ENCODE measurements around the gene ARMC5.

DNA sequence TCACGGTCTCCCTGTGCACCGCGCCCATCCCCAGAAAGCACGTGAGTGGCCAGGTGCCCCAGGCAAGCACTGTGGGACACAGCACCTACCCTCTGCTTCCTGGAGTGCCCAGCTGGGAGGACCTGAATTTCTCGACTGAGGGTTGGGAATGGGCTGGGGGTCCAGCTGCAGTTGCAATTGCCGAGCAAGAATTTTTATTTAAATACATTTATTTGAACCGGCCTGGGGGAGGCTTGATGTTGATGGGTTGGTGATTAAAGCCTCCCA, 29.9 kb downstream of the ARMC5 start:
- TF ChIP-seq, protein P1, sequence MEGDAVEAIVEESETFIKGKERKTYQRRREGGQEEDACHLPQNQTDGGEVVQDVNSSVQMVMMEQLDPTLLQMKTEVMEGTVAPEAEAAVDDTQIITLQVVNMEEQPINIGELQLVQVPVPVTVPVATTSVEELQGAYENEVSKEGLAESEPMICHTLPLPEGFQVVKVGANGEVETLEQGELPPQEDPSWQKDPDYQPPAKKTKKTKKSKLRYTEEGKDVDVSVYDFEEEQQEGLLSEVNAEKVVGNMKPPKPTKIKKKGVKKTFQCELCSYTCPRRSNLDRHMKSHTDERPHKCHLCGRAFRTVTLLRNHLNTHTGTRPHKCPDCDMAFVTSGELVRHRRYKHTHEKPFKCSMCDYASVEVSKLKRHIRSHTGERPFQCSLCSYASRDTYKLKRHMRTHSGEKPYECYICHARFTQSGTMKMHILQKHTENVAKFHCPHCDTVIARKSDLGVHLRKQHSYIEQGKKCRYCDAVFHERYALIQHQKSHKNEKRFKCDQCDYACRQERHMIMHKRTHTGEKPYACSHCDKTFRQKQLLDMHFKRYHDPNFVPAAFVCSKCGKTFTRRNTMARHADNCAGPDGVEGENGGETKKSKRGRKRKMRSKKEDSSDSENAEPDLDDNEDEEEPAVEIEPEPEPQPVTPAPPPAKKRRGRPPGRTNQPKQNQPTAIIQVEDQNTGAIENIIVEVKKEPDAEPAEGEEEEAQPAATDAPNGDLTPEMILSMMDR (IDR thresholded peaks at IDR 0.05) = no peak
- TF ChIP-seq POLR2A (IDR thresholded peaks at IDR 0.05) (no peak), POLR2AphosphoS5 (IDR thresholded peaks at IDR 0.05) (no peak), EP300 (IDR thresholded peaks at IDR 0.05) (no peak)

All from stomach (tissue), 4 donors.